HepG2 (cell line): ENCODE measurements around the gene DUS3L. TPM values are rescaled to one million over a fixed set of nuclear protein-coding genes. Genes with fewer than 3 reads are reported as not detected.
A peak's percentile ranks its signal among the peaks of the same experiment; 100 is the strongest.

ENCODE experiments used
- ATAC-seq: fragments of 200-7000 bp; cut with Tn5 transposase; 3 replicates; pipeline ENCODE4 v1.9.1; 2020; ENCODE audit warnings: mild to moderate bottlenecking, moderate library complexity
- BruUV-seq: library from RNA; stranded (reverse); fragments of 400-500 nt; replicated peaks from 2 replicates; lab custom pipeline; 2021; lab: Mats Ljungman, UMichigan
- CTCF ChIA-PET: fragments of 300-600 bp; formaldehyde crosslinking; extraction: SDS; loops from one replicate; lab custom pipeline; 2021; ENCODE audit warnings: low total read pairs, inconsistent platforms, low intra/inter-chr PET ratio; lab: Yijun Ruan, JAX
- POLR2A ChIA-PET: fragments of 350-600 bp; sonication (Branson Sonifier 250); formaldehyde crosslinking; loops from one replicate; lab custom pipeline; 2020; ENCODE audit warnings: antibody characterized with exemption, inconsistent platforms; lab: Yijun Ruan, JAX
- DNase-seq: peaks from one replicate; pipeline ENCODE4 v3.0.0-alpha.2; 2015; ENCODE audit warnings: low spot score
- FAIRE-seq: peaks from 3 replicates; lab custom pipeline; 2011; peaks lifted over from hg19 to GRCh38; lab: Jason Lieb, UNC
- H2AFZ ChIP-seq: one replicate; pipeline ENCODE4 v1.6.1; 2011; ENCODE audit warnings: low read length, inconsistent platforms
- H3K27ac ChIP-seq: fragments of 300-600 bp; 3 replicates; pipeline ENCODE4 v1.8.0; 2011; ENCODE audit warnings: mixed run types, mild to moderate bottlenecking, mixed read lengths, low read length, inconsistent platforms; ENCODE audit not compliant: insufficient read depth; ENCODE audit errors: extremely low read length
- H3K27me3 ChIP-seq, 2 experiments: fragments of 200-600 bp in 1 of 2; 2 replicates in 1 of 2; 3 replicates in 1 of 2; pipeline versions ENCODE4 v1.6.0 to v1.8.0; 2011; ENCODE audit warnings: low read length in 2 of 2, mild to moderate bottlenecking in 2 of 2, moderate library complexity in 2 of 2, inconsistent platforms in 1 of 2; ENCODE audit not compliant: insufficient read depth in 2 of 2, control insufficient read depth in 1 of 2
- H3K36me3 ChIP-seq, 2 experiments: fragments of 200-600 bp in 1 of 2; replicated peaks in 1 of 2; 2 replicates in 1 of 2; 3 replicates in 1 of 2; pipeline versions ENCODE4 v1.5.1 to v1.8.0; 2011; ENCODE audit warnings: low read length in 2 of 2, inconsistent platforms in 1 of 2; ENCODE audit not compliant: insufficient read depth in 2 of 2, control insufficient read depth in 1 of 2
- H3K4me1 ChIP-seq: 2 replicates; pipeline ENCODE4 v1.5.1; 2012; ENCODE audit warnings: low read length, inconsistent platforms; ENCODE audit not compliant: insufficient read depth
- H3K4me2 ChIP-seq: 2 replicates; pipeline ENCODE4 v1.6.0; 2011; ENCODE audit warnings: low read depth, low read length, inconsistent platforms
- H3K4me3 ChIP-seq, 3 experiments: fragments of 200-600 bp in 1 of 3; sonication (generic), shearing (Covaris generic) in 1 of 3; replicated peaks in 1 of 3; 2 replicates each; pipeline ENCODE4 v1.5.1; 2011 to 2016; ENCODE audit warnings: low read length in 3 of 3, inconsistent platforms in 2 of 3, low read depth in 2 of 3, mild to moderate bottlenecking in 2 of 3, control low read depth in 1 of 3, mixed read lengths in 1 of 3; ENCODE audit not compliant: insufficient read depth in 1 of 3
- H3K79me2 ChIP-seq: one replicate; pipeline ENCODE4 v1.6.1; 2011; ENCODE audit warnings: low read length, inconsistent platforms; ENCODE audit not compliant: insufficient read depth
- H3K9ac ChIP-seq: 2 replicates; pipeline ENCODE4 v1.6.0; 2011; ENCODE audit warnings: mild to moderate bottlenecking, low read depth, low read length, inconsistent platforms; ENCODE audit not compliant: insufficient read depth
- H3K9me3 ChIP-seq: 2 replicates; pipeline ENCODE4 v1.5.1; 2012; ENCODE audit warnings: mild to moderate bottlenecking, low read length
- H4K20me1 ChIP-seq: 2 replicates; pipeline ENCODE4 v1.6.0; 2011; ENCODE audit warnings: inconsistent platforms, mild to moderate bottlenecking, low read length, moderate library complexity; ENCODE audit not compliant: insufficient read depth
- REXO4 ChIP-seq: sonication (generic); formaldehyde crosslinking; IDR thresholded peaks from 2 replicates; pipeline ENCODE4 v1.8.0; 2022; ENCODE audit warnings: missing genetic modification reagents, mild to moderate bottlenecking, borderline replicate concordance
- SOX6 ChIP-seq, 2 experiments: fragments of 450-650 bp in 1 of 2; sonication (generic) in 1 of 2; formaldehyde crosslinking in 1 of 2; IDR thresholded peaks; 2 replicates each; pipeline versions ENCODE4 v1.4.0 to v1.6.1; 2017 to 2020; ENCODE audit warnings: antibody characterized with exemption in 1 of 2, mild to moderate bottlenecking in 1 of 2, missing genetic modification reagents in 1 of 2
- ZNF777 ChIP-seq: sonication (generic); formaldehyde crosslinking; IDR thresholded peaks from 2 replicates; pipeline ENCODE4 v1.4.0; 2020; ENCODE audit warnings: missing genetic modification reagents
- ZNF788 ChIP-seq: sonication (generic); formaldehyde crosslinking; IDR thresholded peaks from 2 replicates; pipeline ENCODE4 v1.5.0; 2020; ENCODE audit warnings: mild to moderate bottlenecking, missing genetic modification reagents, borderline replicate concordance
- ZNF83 ChIP-seq: sonication (generic); formaldehyde crosslinking; IDR thresholded peaks from 2 replicates; pipeline ENCODE4 v1.4.0; 2020; ENCODE audit warnings: missing genetic modification reagents, mild to moderate bottlenecking, borderline replicate concordance
- ZSCAN29 ChIP-seq: sonication (generic); formaldehyde crosslinking; conservative IDR thresholded peaks from 2 replicates; pipeline ENCODE4 v1.4.0; 2020; ENCODE audit warnings: mild to moderate bottlenecking, missing genetic modification reagents
- WGBS: methylation state at CpG from one replicate; pipeline ENCODE4 v1.1.6; 2017; ENCODE audit warnings: low lambda C conversion rate; 5-methylcytosine and 5-hydroxymethylcytosine counted together
- in situ Hi-C: cut with HindIII; loops from 2 replicates; pipeline ENCODE4 v1.10.0; 2017; ENCODE audit warnings: low pct_unique_long_range_greater_than_20kb; ENCODE audit not compliant: extremely low pct_ligation_motif_present
- intact Hi-C: fragments of 100-400 bp; cut with micrococcal nuclease; formaldehyde crosslinking; loops from one replicate; pipeline ENCODE4 v1.10.0; 2022; ENCODE audit not compliant: unreplicated experiment
- polyA plus RNA-seq, 8 experiments: library from polyadenylated mRNA; depleted of rRNA in 3 of 8; stranded (reverse) in 7 of 8; unstranded in 1 of 8; fragments of >200 nt; fragmentation: Illumina TruSeq in 4 of 8; extraction: Trizol in 4 of 8; gene quantifications; 2 replicates each; pipeline versions ENCODE4 v1.2.1 to v1.2.3, GENCODE V29; 2011 to 2016; ENCODE audit warnings: low read depth in 4 of 8, missing spikeins in 1 of 8, mixed read lengths in 1 of 8; ENCODE audit not compliant: insufficient read depth in 1 of 8
- total RNA-seq, 5 experiments: library from RNA; depleted of rRNA; stranded (reverse); fragments of >200 nt; fragmentation: Illumina TruSeq; extraction: Trizol; gene quantifications; 2 replicates each; pipeline ENCODE4 v1.2.3, GENCODE V29; 2016; ENCODE audit warnings: low read depth in 1 of 5
- TF ChIP-seq, protein P1 (sequence below): sonication (generic); formaldehyde crosslinking; conservative IDR thresholded peaks from 2 replicates; pipeline ENCODE4 v1.8.0; 2022; ENCODE audit warnings: missing genetic modification reagents
- TF ChIP-seq, protein P2 (sequence below): sonication (generic); formaldehyde crosslinking; IDR thresholded peaks from 2 replicates; pipeline ENCODE4 v1.8.0; 2022; ENCODE audit warnings: low read depth, missing genetic modification reagents
- TF ChIP-seq, protein P3 (sequence below): sonication (generic); formaldehyde crosslinking; conservative IDR thresholded peaks from 2 replicates; pipeline ENCODE4 v1.4.0; 2020; ENCODE audit warnings: missing genetic modification reagents
- TF ChIP-seq, protein P4 (sequence below): sonication (generic); formaldehyde crosslinking; IDR thresholded peaks from 2 replicates; pipeline ENCODE4 v1.8.1; 2023; ENCODE audit warnings: mild to moderate bottlenecking, missing genetic modification reagents
- TF ChIP-seq, protein P5 (sequence below): sonication (generic); formaldehyde crosslinking; IDR thresholded peaks from 2 replicates; pipeline ENCODE4 v1.4.0; 2020; ENCODE audit warnings: missing genetic modification reagents
- TF ChIP-seq, protein P6 (sequence below): sonication (generic); formaldehyde crosslinking; IDR thresholded peaks from 2 replicates; pipeline ENCODE4 v1.5.0; 2020; ENCODE audit warnings: mild to moderate bottlenecking, missing genetic modification reagents

The DUS3L gene
- total and polyA plus RNA-seq, 2 of the 13 experiments (the other 11 are each of a cell fraction or from before 2014, with no cell fraction given): 13.3 to 25.1 TPM

DNA sequence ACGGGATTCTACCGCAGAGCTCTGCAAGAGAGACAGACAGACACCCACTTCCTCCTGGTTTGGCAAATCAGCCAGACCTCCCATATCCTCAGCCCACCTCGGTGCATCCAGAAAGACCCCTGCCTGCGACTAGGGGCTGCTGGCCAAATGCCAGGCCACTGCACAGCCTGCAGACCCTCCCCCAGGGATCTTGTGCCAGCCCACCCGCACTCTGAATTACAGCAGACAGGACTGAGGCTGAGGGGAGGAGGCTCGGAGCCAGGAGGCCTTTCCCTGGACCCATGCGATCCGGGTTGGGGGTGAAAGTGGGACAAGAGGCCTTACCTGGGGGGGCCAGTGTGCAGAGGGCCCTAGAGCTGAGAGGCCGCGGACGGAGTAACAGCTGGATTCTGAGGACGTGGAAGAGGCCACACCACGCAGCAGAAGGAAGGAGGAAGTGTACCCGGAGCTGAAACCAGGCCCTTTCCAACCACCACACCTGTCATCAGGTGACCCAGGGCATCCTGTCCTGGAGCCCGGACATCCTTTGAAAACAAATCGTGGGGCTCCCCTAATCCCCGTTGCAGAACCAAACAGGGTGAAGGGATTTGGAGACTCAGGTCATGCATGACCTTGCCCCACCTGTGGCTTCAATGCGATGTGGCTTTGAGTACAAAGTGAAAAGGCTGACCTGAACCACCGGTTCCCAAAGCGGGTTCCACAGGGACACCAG is 47.5 kb upstream of the DUS3L start:
- ChIA-PET POLR2A (interaction anchor here (1.1 to 6.5 kb wide), 7 partner anchors 10 to 65 kb away, joined by 3 to 96 read pairs (median 8); partner anchors contain the start of genes FUT3, FUT5, NDUFA11 and VMAC), CTCF (no interaction called here)
- Histone ChIP-seq H3K9ac (peak overlapping the region; percentile 77), H3K27me3 (no peaks in the 10 kb centered on the region; a peak in 1 of 5 replicates), H3K27ac (peak overlapping the region; percentile 80), H3K4me3 (peak overlapping the region; percentile 69 to 84 (median 75)), H3K4me1 (peaks cover 58% of the 10 kb centered on the region), H4K20me1 (no peaks in the 10 kb centered on the region), H3K9me3 (no peaks in the 10 kb centered on the region), H2AFZ (no peak overlapping the region), H3K36me3 (no peaks in the 10 kb centered on the region; a peak in 1 of 5 replicates), H3K4me2 (peak overlapping the region; percentile 94), H3K79me2 (peaks cover 13% of the 10 kb centered on the region)
- 10% methylated on average over 13 of the region's 20 CpGs for WGBS
- in situ Hi-C loops: loop anchor here (5.0 kb wide), 1 partner anchor 54 kb away; no protein-coding TSS in a partner anchor
- ATAC-seq (peak; percentile 51), DNase-seq (no peak), FAIRE-seq (no peak)
- BruUV-seq: no TSS peak
- intact Hi-C loops: no loop called here
- TF ChIP-seq ZNF83 (0 out of 2 replicates have a peak, but pooled peaks have one; percentile 44), ZNF777 (CRISPR knock-in tag) (no peak), ZNF788 (CRISPR knock-in tag) (0 out of 2 replicates have a peak, but pooled peaks have one; percentile 3), REXO4 (CRISPR knock-in tag) (no peak), SOX6 (IDR thresholded peaks at IDR 0.05) (no peak), SOX6 (CRISPR knock-in tag; IDR thresholded peaks at IDR 0.05) (no peak), ZSCAN29 (CRISPR knock-in tag) (peak; percentile 11; the same call in 1 of the 2 replicates)
- TF ChIP-seq, protein P1, sequence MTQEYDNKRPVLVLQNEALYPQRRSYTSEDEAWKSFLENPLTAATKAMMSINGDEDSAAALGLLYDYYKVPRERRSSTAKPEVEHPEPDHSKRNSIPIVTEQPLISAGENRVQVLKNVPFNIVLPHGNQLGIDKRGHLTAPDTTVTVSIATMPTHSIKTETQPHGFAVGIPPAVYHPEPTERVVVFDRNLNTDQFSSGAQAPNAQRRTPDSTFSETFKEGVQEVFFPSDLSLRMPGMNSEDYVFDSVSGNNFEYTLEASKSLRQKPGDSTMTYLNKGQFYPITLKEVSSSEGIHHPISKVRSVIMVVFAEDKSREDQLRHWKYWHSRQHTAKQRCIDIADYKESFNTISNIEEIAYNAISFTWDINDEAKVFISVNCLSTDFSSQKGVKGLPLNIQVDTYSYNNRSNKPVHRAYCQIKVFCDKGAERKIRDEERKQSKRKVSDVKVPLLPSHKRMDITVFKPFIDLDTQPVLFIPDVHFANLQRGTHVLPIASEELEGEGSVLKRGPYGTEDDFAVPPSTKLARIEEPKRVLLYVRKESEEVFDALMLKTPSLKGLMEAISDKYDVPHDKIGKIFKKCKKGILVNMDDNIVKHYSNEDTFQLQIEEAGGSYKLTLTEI: no peak
- TF ChIP-seq, protein P2, sequence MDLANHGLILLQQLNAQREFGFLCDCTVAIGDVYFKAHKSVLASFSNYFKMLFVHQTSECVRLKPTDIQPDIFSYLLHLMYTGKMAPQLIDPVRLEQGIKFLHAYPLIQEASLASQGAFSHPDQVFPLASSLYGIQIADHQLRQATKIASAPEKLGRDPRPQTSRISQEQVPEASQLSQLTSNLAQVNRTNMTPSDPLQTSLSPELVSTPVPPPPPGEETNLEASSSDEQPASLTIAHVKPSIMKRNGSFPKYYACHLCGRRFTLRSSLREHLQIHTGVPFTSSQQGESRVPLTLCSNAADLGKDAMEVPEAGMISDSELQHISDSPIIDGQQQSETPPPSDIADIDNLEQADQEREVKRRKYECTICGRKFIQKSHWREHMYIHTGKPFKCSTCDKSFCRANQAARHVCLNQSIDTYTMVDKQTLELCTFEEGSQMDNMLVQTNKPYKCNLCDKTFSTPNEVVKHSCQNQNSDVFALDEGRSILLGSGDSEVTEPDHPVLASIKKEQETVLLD (CRISPR knock-in tag): no peak
- TF ChIP-seq, protein P3, sequence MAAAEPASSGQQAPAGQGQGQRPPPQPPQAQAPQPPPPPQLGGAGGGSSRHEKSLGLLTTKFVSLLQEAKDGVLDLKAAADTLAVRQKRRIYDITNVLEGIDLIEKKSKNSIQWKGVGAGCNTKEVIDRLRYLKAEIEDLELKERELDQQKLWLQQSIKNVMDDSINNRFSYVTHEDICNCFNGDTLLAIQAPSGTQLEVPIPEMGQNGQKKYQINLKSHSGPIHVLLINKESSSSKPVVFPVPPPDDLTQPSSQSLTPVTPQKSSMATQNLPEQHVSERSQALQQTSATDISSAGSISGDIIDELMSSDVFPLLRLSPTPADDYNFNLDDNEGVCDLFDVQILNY (CRISPR knock-in tag): no peak
- TF ChIP-seq, protein P4, sequence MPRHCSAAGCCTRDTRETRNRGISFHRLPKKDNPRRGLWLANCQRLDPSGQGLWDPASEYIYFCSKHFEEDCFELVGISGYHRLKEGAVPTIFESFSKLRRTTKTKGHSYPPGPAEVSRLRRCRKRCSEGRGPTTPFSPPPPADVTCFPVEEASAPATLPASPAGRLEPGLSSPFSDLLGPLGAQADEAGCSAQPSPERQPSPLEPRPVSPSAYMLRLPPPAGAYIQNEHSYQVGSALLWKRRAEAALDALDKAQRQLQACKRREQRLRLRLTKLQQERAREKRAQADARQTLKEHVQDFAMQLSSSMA (CRISPR knock-in tag): no peak
- TF ChIP-seq, protein P5, sequence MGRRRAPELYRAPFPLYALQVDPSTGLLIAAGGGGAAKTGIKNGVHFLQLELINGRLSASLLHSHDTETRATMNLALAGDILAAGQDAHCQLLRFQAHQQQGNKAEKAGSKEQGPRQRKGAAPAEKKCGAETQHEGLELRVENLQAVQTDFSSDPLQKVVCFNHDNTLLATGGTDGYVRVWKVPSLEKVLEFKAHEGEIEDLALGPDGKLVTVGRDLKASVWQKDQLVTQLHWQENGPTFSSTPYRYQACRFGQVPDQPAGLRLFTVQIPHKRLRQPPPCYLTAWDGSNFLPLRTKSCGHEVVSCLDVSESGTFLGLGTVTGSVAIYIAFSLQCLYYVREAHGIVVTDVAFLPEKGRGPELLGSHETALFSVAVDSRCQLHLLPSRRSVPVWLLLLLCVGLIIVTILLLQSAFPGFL (CRISPR knock-in tag): no peak
- TF ChIP-seq, protein P6, sequence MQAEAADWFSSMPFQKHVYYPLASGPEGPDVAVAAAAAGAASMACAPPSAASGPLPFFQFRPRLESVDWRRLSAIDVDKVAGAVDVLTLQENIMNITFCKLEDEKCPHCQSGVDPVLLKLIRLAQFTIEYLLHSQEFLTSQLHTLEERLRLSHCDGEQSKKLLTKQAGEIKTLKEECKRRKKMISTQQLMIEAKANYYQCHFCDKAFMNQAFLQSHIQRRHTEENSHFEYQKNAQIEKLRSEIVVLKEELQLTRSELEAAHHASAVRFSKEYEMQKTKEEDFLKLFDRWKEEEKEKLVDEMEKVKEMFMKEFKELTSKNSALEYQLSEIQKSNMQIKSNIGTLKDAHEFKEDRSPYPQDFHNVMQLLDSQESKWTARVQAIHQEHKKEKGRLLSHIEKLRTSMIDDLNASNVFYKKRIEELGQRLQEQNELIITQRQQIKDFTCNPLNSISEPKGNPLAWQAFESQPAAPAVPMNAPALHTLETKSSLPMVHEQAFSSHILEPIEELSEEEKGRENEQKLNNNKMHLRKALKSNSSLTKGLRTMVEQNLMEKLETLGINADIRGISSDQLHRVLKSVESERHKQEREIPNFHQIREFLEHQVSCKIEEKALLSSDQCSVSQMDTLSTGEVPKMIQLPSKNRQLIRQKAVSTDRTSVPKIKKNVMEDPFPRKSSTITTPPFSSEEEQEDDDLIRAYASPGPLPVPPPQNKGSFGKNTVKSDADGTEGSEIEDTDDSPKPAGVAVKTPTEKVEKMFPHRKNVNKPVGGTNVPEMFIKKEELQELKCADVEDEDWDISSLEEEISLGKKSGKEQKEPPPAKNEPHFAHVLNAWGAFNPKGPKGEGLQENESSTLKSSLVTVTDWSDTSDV (CRISPR knock-in tag): no peak
